WTC11 (cell line): Measurements from ENCODE around the gene TAF10.
A peak's percentile ranks its signal among the peaks of the same experiment; 100 is the strongest.

ENCODE experiments used
- NR2C2 ChIP-seq: sonication (generic); formaldehyde crosslinking; IDR thresholded peaks from 2 replicates; pipeline ENCODE4 v1.8.0; 2022; ENCODE audit warnings: mild to moderate bottlenecking, missing genetic modification reagents
- RELA ChIP-seq: sonication (generic); formaldehyde crosslinking; IDR thresholded peaks from 2 replicates; pipeline ENCODE4 v1.8.1; 2022; ENCODE audit warnings: missing genetic modification reagents, mild to moderate bottlenecking, borderline replicate concordance

- no peak for TF ChIP-seq NR2C2 (CRISPR knock-in tag)
- TF ChIP-seq RELA (CRISPR knock-in tag) = peak; percentile 88; the same call in 1 of the 2 replicates
Measured at GRCh38 chr11:6612213-6613041, at the start of gene TAF10.
